Right lobe of liver (tissue), 4 donors: ENCODE results near the gene SEC11A.

Source experiments
- POLR2A ChIP-seq: fragments of 450-650 bp; IDR thresholded peaks from one replicate; pipeline ENCODE4 v1.6.1; 2017; ENCODE audit warnings: antibody characterized with exemption, mild to moderate bottlenecking
- TF ChIP-seq, protein P1 (sequence below), 4 donors: fragments of 200-600 bp in 3 of 4; fragments of 450-650 bp in 1 of 4; IDR thresholded peaks; one replicate each; pipeline versions ENCODE4 v1.5.1 to v1.8.0; 2016 to 2022; ENCODE audit warnings: antibody characterized with exemption in 4 of 4, mild to moderate bottlenecking in 2 of 4
- donor health status: DM: no; HTN: no; CAD: no.
- donor health status: DM: no; HTN: no; CAD: no.
- donor health status: DM: no; HTN: yes; CAD: no.

DNA sequence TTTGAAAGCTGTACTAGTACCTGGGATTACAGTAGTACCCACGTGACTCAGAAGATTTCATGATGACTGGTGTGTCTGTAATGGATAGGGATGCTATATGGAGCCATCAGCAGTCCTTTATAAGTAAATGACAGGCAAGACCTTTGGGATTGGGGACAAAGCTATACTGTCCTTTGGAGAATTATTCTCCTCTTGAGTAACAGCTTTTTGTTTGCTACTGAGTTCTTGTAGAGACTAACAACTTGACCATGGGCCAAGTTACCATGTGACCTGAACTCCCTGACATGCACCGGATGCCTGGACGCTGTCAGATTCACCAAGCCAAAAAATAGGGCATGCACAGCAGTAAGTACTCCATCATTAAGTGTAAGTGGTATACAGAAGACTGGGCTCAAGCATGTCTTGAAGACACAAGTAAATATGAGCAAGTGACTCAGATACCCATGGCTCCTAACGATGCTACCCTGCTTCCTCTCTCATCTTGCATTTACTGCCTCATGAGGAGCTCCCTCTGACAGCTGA, 12.9 kb downstream of the SEC11A start:
- no peak for TF ChIP-seq POLR2A
- TF ChIP-seq, protein P1, sequence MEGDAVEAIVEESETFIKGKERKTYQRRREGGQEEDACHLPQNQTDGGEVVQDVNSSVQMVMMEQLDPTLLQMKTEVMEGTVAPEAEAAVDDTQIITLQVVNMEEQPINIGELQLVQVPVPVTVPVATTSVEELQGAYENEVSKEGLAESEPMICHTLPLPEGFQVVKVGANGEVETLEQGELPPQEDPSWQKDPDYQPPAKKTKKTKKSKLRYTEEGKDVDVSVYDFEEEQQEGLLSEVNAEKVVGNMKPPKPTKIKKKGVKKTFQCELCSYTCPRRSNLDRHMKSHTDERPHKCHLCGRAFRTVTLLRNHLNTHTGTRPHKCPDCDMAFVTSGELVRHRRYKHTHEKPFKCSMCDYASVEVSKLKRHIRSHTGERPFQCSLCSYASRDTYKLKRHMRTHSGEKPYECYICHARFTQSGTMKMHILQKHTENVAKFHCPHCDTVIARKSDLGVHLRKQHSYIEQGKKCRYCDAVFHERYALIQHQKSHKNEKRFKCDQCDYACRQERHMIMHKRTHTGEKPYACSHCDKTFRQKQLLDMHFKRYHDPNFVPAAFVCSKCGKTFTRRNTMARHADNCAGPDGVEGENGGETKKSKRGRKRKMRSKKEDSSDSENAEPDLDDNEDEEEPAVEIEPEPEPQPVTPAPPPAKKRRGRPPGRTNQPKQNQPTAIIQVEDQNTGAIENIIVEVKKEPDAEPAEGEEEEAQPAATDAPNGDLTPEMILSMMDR (IDR thresholded peaks at IDR 0.05): no peak
